Endothelial cell of umbilical vein (primary cell): ENCODE measurements around the gene RPL18. TPM values are rescaled to one million over a fixed set of nuclear protein-coding genes. Genes with fewer than 3 reads are reported as not detected.
A peak's percentile ranks its signal among the peaks of the same experiment; 100 is the strongest.

Experiments
- BruUV-seq: library from RNA; stranded (reverse); fragments of 400-500 nt; replicated peaks from 2 replicates; lab custom pipeline; 2021; lab: Mats Ljungman, UMichigan
- CTCF ChIA-PET: fragments of 300-600, 350-600 bp; sonication (Branson Sonifier 250); formaldehyde crosslinking; loops from one replicate; lab custom pipeline; 2021; ENCODE audit warnings: antibody characterized with exemption, inconsistent platforms; lab: Charles Lee
- POLR2A ChIA-PET: fragments of 300-600, 350-600 bp; sonication (Branson Sonifier 250); formaldehyde crosslinking; loops from one replicate; lab custom pipeline; 2021; ENCODE audit warnings: antibody characterized with exemption, inconsistent platforms; lab: Charles Lee
- DNase-seq: peaks from one replicate; pipeline ENCODE4 v3.0.0-alpha.2; 2011; ENCODE audit warnings: low read depth, low spot score
- FAIRE-seq: peaks from 2 replicates; lab custom pipeline; 2011; peaks lifted over from hg19 to GRCh38; lab: Jason Lieb, UNC
- H2AFZ ChIP-seq: 2 replicates; pipeline ENCODE4 v1.6.0; 2012; ENCODE audit warnings: low read depth, low read length, control low read depth, inconsistent platforms
- H3K27ac ChIP-seq: 2 replicates; pipeline ENCODE4 v1.5.1; 2011; ENCODE audit warnings: low read depth, mild to moderate bottlenecking, control low read depth, low read length, moderate library complexity; ENCODE audit not compliant: insufficient read depth
- H3K27me3 ChIP-seq, 2 experiments: 2 replicates each; pipeline versions ENCODE4 v1.6.0 to v1.6.1; 2011; ENCODE audit warnings: low read length in 2 of 2, mixed read lengths in 1 of 2; ENCODE audit not compliant: control insufficient read depth in 2 of 2, insufficient read depth in 2 of 2
- H3K36me3 ChIP-seq, 2 experiments: 2 replicates in 1 of 2; 3 replicates in 1 of 2; pipeline ENCODE4 v1.5.1; 2011; ENCODE audit warnings: low read length in 2 of 2, mild to moderate bottlenecking in 1 of 2, moderate library complexity in 1 of 2; ENCODE audit not compliant: control insufficient read depth in 2 of 2, insufficient read depth in 2 of 2; ENCODE audit errors: extremely low read depth in 1 of 2
- H3K4me1 ChIP-seq: 3 replicates; pipeline ENCODE4 v1.5.1; 2011; ENCODE audit warnings: mild to moderate bottlenecking, low read length; ENCODE audit not compliant: control insufficient read depth, insufficient read depth; ENCODE audit errors: extremely low read depth
- H3K4me2 ChIP-seq: 2 replicates; pipeline ENCODE4 v1.6.1; 2011; ENCODE audit warnings: low read length, control low read depth, mixed read lengths; ENCODE audit not compliant: insufficient read depth
- H3K4me3 ChIP-seq, 3 experiments: fragments of 200-600 bp in 1 of 3; sonication (generic), shearing (Covaris generic) in 1 of 3; replicated peaks in 1 of 3; 2 replicates each; pipeline ENCODE4 v1.5.1; 2011 to 2016; ENCODE audit warnings: control low read depth in 3 of 3, low read length in 3 of 3, mild to moderate bottlenecking in 2 of 3, inconsistent platforms in 1 of 3, low read depth in 1 of 3, moderate library complexity in 1 of 3; ENCODE audit not compliant: insufficient read depth in 1 of 3
- H3K79me2 ChIP-seq: 2 replicates; pipeline ENCODE4 v1.6.0; 2012; ENCODE audit warnings: low read length, inconsistent platforms; ENCODE audit not compliant: control insufficient read depth, insufficient read depth
- H3K9ac ChIP-seq: replicated peaks from 2 replicates; pipeline ENCODE3; 2011; ENCODE audit warnings: low read length, control low read depth; ENCODE audit not compliant: insufficient read depth; ENCODE audit errors: extremely low read depth
- H3K9me1 ChIP-seq: replicated peaks from 3 replicates; pipeline ENCODE4 v1.6.0; 2011; ENCODE audit warnings: mild to moderate bottlenecking, low read length; ENCODE audit not compliant: control insufficient read depth, insufficient read depth; ENCODE audit errors: extremely low read depth
- H3K9me3 ChIP-seq: replicated peaks from 2 replicates; pipeline ENCODE4 v1.5.1; 2012; ENCODE audit warnings: low read length, inconsistent platforms; ENCODE audit not compliant: control insufficient read depth, insufficient read depth
- H4K20me1 ChIP-seq: replicated peaks from 2 replicates; pipeline ENCODE3; 2011; ENCODE audit warnings: mild to moderate bottlenecking, low read length; ENCODE audit not compliant: control insufficient read depth, insufficient read depth; ENCODE audit errors: extremely low read depth
- CTCF ChIP-seq, 2 donors: IDR thresholded peaks; 1 replicate in 1 of 2; 2 replicates in 1 of 2; pipeline ENCODE4 v1.5.1; 2011; ENCODE audit warnings: low read length in 2 of 2, mild to moderate bottlenecking in 2 of 2, moderate library complexity in 2 of 2, control low read depth in 1 of 2, inconsistent platforms in 1 of 2, low read depth in 1 of 2; ENCODE audit not compliant: insufficient read depth in 1 of 2; ENCODE audit errors: extremely low read depth in 1 of 2
- EZH2 ChIP-seq: IDR thresholded peaks from 2 replicates; pipeline ENCODE4 v1.6.1; 2012; ENCODE audit warnings: borderline replicate concordance, low read depth, mild to moderate bottlenecking, moderate library complexity, low read length, inconsistent platforms; ENCODE audit not compliant: severe bottlenecking
- FOS ChIP-seq: IDR thresholded peaks from 2 replicates; pipeline ENCODE4 v1.6.1; 2011; ENCODE audit warnings: mild to moderate bottlenecking, low read length, moderate library complexity, borderline replicate concordance; ENCODE audit not compliant: insufficient read depth
- POLR2A ChIP-seq: IDR thresholded peaks from 2 replicates; pipeline ENCODE4 v1.6.1; 2012; ENCODE audit warnings: low read depth, mild to moderate bottlenecking, control low read depth, low read length
- dilution Hi-C: fragments of 300-500 bp; cut with MboI; formaldehyde crosslinking; loops from one replicate; pipeline ENCODE4 v1.15.0; 2019; ENCODE audit warnings: low sequenced_read_pairs; ENCODE audit not compliant: extremely low pct_ligation_motif_present
- intact Hi-C: fragments of 100-400 bp; cut with micrococcal nuclease; formaldehyde crosslinking; loops from one replicate; pipeline ENCODE4 v1.10.0; 2022
- polyA plus RNA-seq, 4 experiments: library from polyadenylated mRNA; depleted of rRNA in 3 of 4; stranded (reverse) in 3 of 4; unstranded in 1 of 4; fragments of >200 nt; gene quantifications; 2 replicates each; pipeline versions ENCODE4 v1.2.1 to v1.2.3, GENCODE V29; 2011 to 2012; ENCODE audit warnings: missing spikeins in 1 of 4
- total RNA-seq: library from RNA; stranded (reverse); gene quantifications from 2 replicates; pipeline ENCODE4 v1.2.3, GENCODE V29; 2021

The RPL18 gene
- total and polyA plus RNA-seq, 2 donors (not counting 3 experiments of a cell fraction or from before 2014, with no cell fraction given) = 1,407 to 2,154 TPM

GRCh38 chr19:48617146-48617937 is 1.6 kb downstream of the RPL18 start:
- intact Hi-C loops (no loop called here), dilution Hi-C loops (no loop called here)
- Histone ChIP-seq H3K9ac (peak overlapping the region; percentile 99), H3K27me3 (no peaks in the 10 kb centered on the region), H2AFZ (no peak overlapping the region), H3K4me3 (peak overlapping the region; percentile 85 to 99 (median 96)), H3K79me2 (peaks cover 38% of the 10 kb centered on the region), H3K36me3 (peaks cover 19 to 24% of the 10 kb centered on the region in 2 experiments), H3K27ac (peak overlapping the region; percentile 26), H3K4me1 (peaks cover 25% of the 10 kb centered on the region), H4K20me1 (no peaks in the 10 kb centered on the region), H3K9me3 (no peaks in the 10 kb centered on the region), H3K4me2 (peak overlapping the region; percentile 99), H3K9me1 (no peaks in the 10 kb centered on the region)
- CTCF ChIA-PET = interaction anchor here (0.6 to 2.0 kb wide), 5 partner anchors 13 to 293 kb away, joined by 3 to 9 read pairs (median 5); no protein-coding TSS in a partner anchor
- FAIRE-seq (no peak), DNase-seq (no peak)
- peak; percentile 29 for TF ChIP-seq POLR2A
- no peak for TF ChIP-seq FOS
- TF ChIP-seq EZH2 = no peak
- TF ChIP-seq CTCF (IDR thresholded peaks at IDR 0.05; ENCODE audit: extremely low read depth in 1 of 2, insufficient read depth in 1 of 2, low read depth in 1 of 2, low read length in 2 of 2) = peak in 1 of 2 donors; percentile 1
- BruUV-seq = no TSS peak
- POLR2A ChIA-PET = interaction anchor here (0.6 to 0.7 kb wide), 2 partner anchors 8 to 1761 kb away, joined by 4 to 6 read pairs; no protein-coding TSS in a partner anchor
